NT2/D1 (cell line): Measurements from ENCODE around the gene DLK2.

ENCODE experiments used
- YY1 ChIP-seq: IDR thresholded peaks from 2 replicates; pipeline ENCODE4 v1.6.1; 2011; ENCODE audit not compliant: insufficient read length, insufficient read depth
- ZNF274 ChIP-seq: IDR thresholded peaks from 2 replicates; pipeline ENCODE4 v1.6.1; 2011; ENCODE audit warnings: mild to moderate bottlenecking, low read depth, low read length

DNA sequence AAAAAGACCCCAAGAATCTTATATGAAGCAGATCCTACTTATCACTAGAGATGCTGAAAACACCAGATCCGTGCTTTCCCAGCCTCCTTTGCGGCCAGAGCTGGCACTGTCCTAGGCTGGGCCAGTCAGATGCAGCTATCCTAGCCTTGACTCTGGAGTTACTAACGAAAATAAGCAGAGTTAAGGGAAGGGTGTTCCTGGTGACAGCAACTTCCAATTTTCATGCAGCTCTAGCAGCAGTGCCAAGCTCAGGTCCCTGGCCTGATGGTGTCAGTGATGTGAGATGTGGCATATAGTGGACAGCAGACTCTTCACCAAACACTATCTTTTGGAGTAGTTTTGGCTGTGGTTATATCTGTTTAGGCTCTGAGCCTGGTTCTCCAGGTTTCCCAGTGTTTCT is 53.6 kb downstream of the DLK2 start:
- no peak for TF ChIP-seq YY1
- no peak for TF ChIP-seq ZNF274
